ENCODE data around the gene DUSP10. TPM values are rescaled to one million over a fixed set of nuclear protein-coding genes. Genes with fewer than 3 reads are reported as not detected.

The DUSP10 gene
- total RNA-seq, 4 donors from 2014 or later = 1.4 to 11.6 (median 4.4) TPM

DNA sequence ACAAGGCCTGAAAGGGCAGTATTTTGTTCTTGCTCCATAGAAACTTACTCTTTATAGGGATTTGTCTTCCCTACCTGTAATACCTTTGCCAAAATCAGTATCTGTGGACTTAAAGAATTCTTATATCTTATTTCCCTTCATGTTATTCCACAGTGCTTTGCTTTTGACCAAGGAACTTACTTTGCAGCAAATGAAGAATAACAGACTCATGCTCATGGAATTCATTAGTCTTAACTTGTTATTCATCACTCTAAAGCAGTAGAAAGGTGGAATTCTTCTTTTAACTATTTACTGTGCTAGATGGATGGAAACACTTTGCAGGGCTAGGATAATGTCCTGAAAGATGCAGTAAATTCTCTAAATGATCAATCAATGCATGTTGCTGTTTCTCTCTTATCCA, 45.9 kb downstream of the DUSP10 start:
- H3K4me3 ChIP-seq = no peak overlapping the region
- no peaks in the 10 kb centered on the region for H3K4me1 ChIP-seq
- TF ChIP-seq POLR2A (IDR thresholded peaks at IDR 0.05) = no peak
- no peak for TF ChIP-seq CTCF (IDR thresholded peaks at IDR 0.05)
- H3K27ac ChIP-seq = no peak overlapping the region
- no peaks in the 10 kb centered on the region for H3K27me3 ChIP-seq
- no peak for DNase-seq
- H3K9me3 ChIP-seq = peaks cover 0 to 2% (median 0%) of the 10 kb centered on the region in 4 donors
- H3K36me3 ChIP-seq = no peaks in the 10 kb centered on the region

GRCh38 chr1:221695301-221695700, 46.6 kb downstream of the DUSP10 start:
- no peaks in the 10 kb centered on the region for H3K4me1 ChIP-seq
- H3K9me3 ChIP-seq = peaks cover 0 to 2% (median 0%) of the 10 kb centered on the region in 4 donors
- no peak for DNase-seq
- H3K27me3 ChIP-seq = no peaks in the 10 kb centered on the region
- no peaks in the 10 kb centered on the region for H3K36me3 ChIP-seq
- no peak overlapping the region for H3K27ac ChIP-seq
- TF ChIP-seq CTCF (IDR thresholded peaks at IDR 0.05) (no peak), POLR2A (IDR thresholded peaks at IDR 0.05) (no peak)
- no peak overlapping the region for H3K4me3 ChIP-seq

GRCh38 chr1:221694109-221694508, 47.8 kb downstream of the DUSP10 start:
- no peak for DNase-seq
- TF ChIP-seq POLR2A (IDR thresholded peaks at IDR 0.05) (no peak), CTCF (IDR thresholded peaks at IDR 0.05) (no peak)

DNA sequence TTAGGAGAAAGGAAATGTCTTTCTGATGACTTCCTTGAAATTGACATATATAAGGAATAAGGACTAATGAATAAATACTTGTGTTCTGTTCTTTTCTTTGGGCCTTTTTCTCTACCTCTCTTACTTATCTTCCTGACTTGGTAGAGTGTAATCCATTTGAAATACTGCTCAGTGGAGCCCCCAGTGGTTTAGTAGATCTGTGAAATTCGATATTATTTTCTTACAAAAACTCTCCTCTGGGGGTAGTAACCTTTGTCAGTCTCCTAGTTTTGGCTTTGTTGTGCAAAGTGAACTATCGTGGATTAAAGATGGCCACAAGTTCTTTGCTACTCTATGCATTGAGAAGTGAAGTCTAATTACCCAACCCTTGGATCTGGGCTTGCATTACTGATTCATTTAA, 48.8 kb downstream of the DUSP10 start:
- peaks cover 0 to 2% (median 0%) of the 10 kb centered on the region in 4 donors for H3K9me3 ChIP-seq
- H3K4me3 ChIP-seq = no peak overlapping the region
- no peak overlapping the region for H3K27ac ChIP-seq
- TF ChIP-seq POLR2A (IDR thresholded peaks at IDR 0.05) = no peak
- peak in 1 of 6 experiments; percentile 5 for TF ChIP-seq CTCF (IDR thresholded peaks at IDR 0.05)
- no peaks in the 10 kb centered on the region for H3K36me3 ChIP-seq
- H3K27me3 ChIP-seq = no peaks in the 10 kb centered on the region
- no peaks in the 10 kb centered on the region for H3K4me1 ChIP-seq
- no peak for DNase-seq

More at GRCh38 chr1:221694109-221694508, 47.8 kb downstream of the DUSP10 start:
- Histone ChIP-seq H3K4me3 (no peak overlapping the region), H3K27ac (no peak overlapping the region), H3K9me3 (peaks cover 0 to 2% (median 0%) of the 10 kb centered on the region in 4 donors), H3K4me1 (no peaks in the 10 kb centered on the region), H3K36me3 (no peaks in the 10 kb centered on the region), H3K27me3 (no peaks in the 10 kb centered on the region)

DNA sequence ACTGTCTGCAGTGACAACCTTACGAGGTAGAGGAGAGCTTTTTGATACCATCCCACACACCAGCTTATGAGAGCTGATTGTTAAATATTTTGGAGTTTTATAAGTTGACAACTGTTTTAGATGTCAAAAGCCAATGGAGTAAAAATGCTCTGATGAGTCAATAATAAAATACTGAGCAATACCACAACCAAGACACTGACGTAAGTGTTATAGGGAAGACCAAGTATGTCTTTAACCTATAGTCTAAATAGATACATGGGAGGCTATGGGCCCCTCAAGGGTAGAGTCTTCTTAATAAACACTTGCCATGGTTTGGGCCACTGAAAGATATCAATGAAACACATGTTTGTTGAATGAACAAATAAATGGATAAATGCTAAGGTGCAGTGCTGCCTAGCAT, 49.2 kb downstream of the DUSP10 start:
- Histone ChIP-seq H3K4me3 (no peak overlapping the region), H3K27ac (no peak overlapping the region), H3K27me3 (no peaks in the 10 kb centered on the region), H3K36me3 (no peaks in the 10 kb centered on the region), H3K4me1 (no peaks in the 10 kb centered on the region), H3K9me3 (peaks cover 0 to 2% (median 0%) of the 10 kb centered on the region in 4 donors)
- TF ChIP-seq CTCF (IDR thresholded peaks at IDR 0.05) (no peak), POLR2A (IDR thresholded peaks at IDR 0.05) (no peak)
- no peak for DNase-seq

- Histone ChIP-seq H3K4me3 (no peak overlapping the region), H3K36me3 (no peaks in the 10 kb centered on the region), H3K9me3 (peaks cover 0 to 2% (median 0%) of the 10 kb centered on the region in 4 donors), H3K4me1 (no peaks in the 10 kb centered on the region), H3K27me3 (no peaks in the 10 kb centered on the region), H3K27ac (no peak overlapping the region)
- no peak for DNase-seq
- TF ChIP-seq POLR2A (IDR thresholded peaks at IDR 0.05) (no peak), CTCF (IDR thresholded peaks at IDR 0.05) (no peak)
These were observed 50.6 kb downstream of the DUSP10 start for GRCh38 chr1:221691261-221691660.

All from Peyer's patch (tissue), 4 donors.